Activated effector memory CD4-positive, alpha-beta T cell treated with anti-CD3 and anti-CD28 coated beads, Interleukin-2, amount 50 U/mL, for 16 hours (primary cell): ENCODE data around the gene FNDC3B.

Experiments
- DNase-seq: peaks from one replicate; pipeline ENCODE4 v3.0.0-alpha.2; 2020

Gene FNDC3B

GRCh38 chr3:172272698-172273097 lies 233.3 kb downstream of the FNDC3B start:
- DNase-seq: no peak

- no peak for DNase-seq
Observed at GRCh38 chr3:172273378-172273777, 234.0 kb downstream of the FNDC3B start.

- DNase-seq: no peak
Observed at GRCh38 chr3:172274906-172275305, 235.5 kb downstream of the FNDC3B start.

GRCh38 chr3:172275586-172275985 lies 236.2 kb downstream of the FNDC3B start:
- no peak for DNase-seq

GRCh38 chr3:172276103-172276502 lies 236.7 kb downstream of the FNDC3B start:
- DNase-seq: no peak

- no peak for DNase-seq
Observed at GRCh38 chr3:172277151-172277652, 237.8 kb downstream of the FNDC3B start.

GRCh38 chr3:172279191-172279640 lies 239.8 kb downstream of the FNDC3B start:
- no peak for DNase-seq

GRCh38 chr3:172279974-172280373 lies 240.6 kb downstream of the FNDC3B start:
- DNase-seq: no peak

- DNase-seq: no peak
Observed at GRCh38 chr3:172280406-172281051, 241.2 kb downstream of the FNDC3B start.

GRCh38 chr3:172281884-172282283 lies 242.5 kb downstream of the FNDC3B start:
- no peak for DNase-seq

GRCh38 chr3:172282850-172283249 lies 243.5 kb downstream of the FNDC3B start:
- DNase-seq: no peak

- DNase-seq: no peak
Observed at GRCh38 chr3:172283841-172284357, 244.5 kb downstream of the FNDC3B start.

- DNase-seq: no peak
Observed at GRCh38 chr3:172285844-172286243, 246.5 kb downstream of the FNDC3B start.

- DNase-seq: no peak
Observed at GRCh38 chr3:172286548-172287148, 247.3 kb downstream of the FNDC3B start.

- DNase-seq: no peak
Observed at GRCh38 chr3:172287937-172288477, 248.6 kb downstream of the FNDC3B start.

- no peak for DNase-seq
Observed at GRCh38 chr3:172288651-172289050, 249.3 kb downstream of the FNDC3B start.

- DNase-seq: no peak
Observed at GRCh38 chr3:172289583-172289982, 250.2 kb downstream of the FNDC3B start.

GRCh38 chr3:172290457-172290856 lies 251.1 kb downstream of the FNDC3B start:
- no peak for DNase-seq

GRCh38 chr3:172291650-172292049 lies 252.3 kb downstream of the FNDC3B start:
- DNase-seq: no peak

GRCh38 chr3:172292422-172292821 lies 253.0 kb downstream of the FNDC3B start:
- no peak for DNase-seq

GRCh38 chr3:172293093-172293492 lies 253.7 kb downstream of the FNDC3B start:
- DNase-seq: no peak

GRCh38 chr3:172294223-172294806 lies 254.9 kb downstream of the FNDC3B start:
- DNase-seq: no peak

GRCh38 chr3:172296248-172296974 lies 257.0 kb downstream of the FNDC3B start:
- no peak for DNase-seq
